Measurements from ENCODE around the gene SCIN. TPM values are rescaled to one million over a fixed set of nuclear protein-coding genes. Genes with fewer than 3 reads are reported as not detected.

SCIN gene
- total and polyA plus RNA-seq, 4 experiments from 2014 or later: 0.07 to 0.25 (median 0.20) TPM; not detected in 1

- H3K9me3 Mint-ChIP-seq: no peaks in the 10 kb centered on the region
- peaks cover 0 to 2% of the 10 kb centered on the region in 2 donors for H3K27me3 Mint-ChIP-seq
- Histone ChIP-seq H3K27ac (ENCODE audit: low read depth, low read length) (no peak overlapping the region), H3K27me3 (ENCODE audit: insufficient read depth, low read length) (no peaks in the 10 kb centered on the region), H3K4me3 (ENCODE audit: low read length in 2 of 2) (no peak overlapping the region), H3K36me3 (ENCODE audit: insufficient read depth, low read length) (no peaks in the 10 kb centered on the region), H3K4me1 (ENCODE audit: insufficient read depth, low read length) (no peaks in the 10 kb centered on the region), H3K9me3 (ENCODE audit: control insufficient read depth in 1 of 2, low read length in 2 of 2) (no peaks in the 10 kb centered on the region)
- ChIA-PET CTCF (ENCODE audit: partially characterized antibody) (no interaction called here), POLR2A (ENCODE audit: partially characterized antibody) (no interaction called here)
- no peak overlapping the region for H3K27ac Mint-ChIP-seq
- intact Hi-C loops (cut with micrococcal nuclease): no loop called here
- no peak for DNase-seq
- no peak overlapping the region for H3K4me3 Mint-ChIP-seq
- no peaks in the 10 kb centered on the region for H3K36me3 Mint-ChIP-seq
- no peaks in the 10 kb centered on the region for H3K4me1 Mint-ChIP-seq
These were observed 23.8 kb downstream of the SCIN start for GRCh38 chr7:12594122-12594897.

- H3K4me1 ChIP-seq (ENCODE audit: insufficient read depth, low read length): no peaks in the 10 kb centered on the region
- no peaks in the 10 kb centered on the region for H3K36me3 Mint-ChIP-seq
- H3K27me3 Mint-ChIP-seq: peaks cover 2 to 3% of the 10 kb centered on the region in 2 donors
- DNase-seq: no peak
- intact Hi-C loops (cut with micrococcal nuclease): no loop called here
- H3K4me1 Mint-ChIP-seq: no peaks in the 10 kb centered on the region
- peaks cover 0 to 3% (median 0%) of the 10 kb centered on the region in 8 donors for H3K9me3 Mint-ChIP-seq
- no peak overlapping the region for H3K4me3 Mint-ChIP-seq
- H3K36me3 ChIP-seq (ENCODE audit: insufficient read depth, low read length): no peaks in the 10 kb centered on the region
- CTCF ChIA-PET (ENCODE audit: partially characterized antibody): no interaction called here
- H3K27me3 ChIP-seq (ENCODE audit: insufficient read depth, low read length): no peaks in the 10 kb centered on the region
- no peak overlapping the region for H3K27ac ChIP-seq (ENCODE audit: low read depth, low read length)
- H3K27ac Mint-ChIP-seq: no peak overlapping the region
- H3K4me3 ChIP-seq (ENCODE audit: low read length in 2 of 2): no peak overlapping the region
- POLR2A ChIA-PET (ENCODE audit: partially characterized antibody): no interaction called here
- no peaks in the 10 kb centered on the region for H3K9me3 ChIP-seq (ENCODE audit: control insufficient read depth in 1 of 2, low read length in 2 of 2)
These were observed 24.6 kb downstream of the SCIN start for GRCh38 chr7:12595148-12595547.

- Histone ChIP-seq H3K9me3 (ENCODE audit: control insufficient read depth in 1 of 2, low read length in 2 of 2) (no peaks in the 10 kb centered on the region), H3K27ac (ENCODE audit: low read depth, low read length) (no peak overlapping the region), H3K27me3 (ENCODE audit: insufficient read depth, low read length) (no peaks in the 10 kb centered on the region), H3K36me3 (ENCODE audit: insufficient read depth, low read length) (no peaks in the 10 kb centered on the region), H3K4me1 (ENCODE audit: insufficient read depth, low read length) (no peaks in the 10 kb centered on the region), H3K4me3 (ENCODE audit: low read length in 2 of 2) (no peak overlapping the region)
- peaks cover 0 to 3% (median 0%) of the 10 kb centered on the region in 8 donors for H3K9me3 Mint-ChIP-seq
- no peak overlapping the region for H3K27ac Mint-ChIP-seq
- ChIA-PET POLR2A (ENCODE audit: partially characterized antibody) (no interaction called here), CTCF (ENCODE audit: partially characterized antibody) (no interaction called here)
- intact Hi-C loops (cut with micrococcal nuclease): no loop called here
- no peak for DNase-seq
- peaks cover 2 to 3% of the 10 kb centered on the region in 2 donors for H3K27me3 Mint-ChIP-seq
- H3K36me3 Mint-ChIP-seq: no peaks in the 10 kb centered on the region
- no peak overlapping the region for H3K4me3 Mint-ChIP-seq
- H3K4me1 Mint-ChIP-seq: no peaks in the 10 kb centered on the region
These were observed 25.8 kb downstream of the SCIN start for GRCh38 chr7:12596225-12596790.

- H3K27me3 ChIP-seq (ENCODE audit: insufficient read depth, low read length): no peaks in the 10 kb centered on the region
- Mint-ChIP-seq H3K4me1 (no peaks in the 10 kb centered on the region), H3K27me3 (peaks cover 0 to 3% of the 10 kb centered on the region in 2 donors), H3K36me3 (no peaks in the 10 kb centered on the region), H3K27ac (no peak overlapping the region), H3K4me3 (no peak overlapping the region), H3K9me3 (peaks cover 0 to 20% (median 15%) of the 10 kb centered on the region in 8 donors)
- H3K27ac ChIP-seq (ENCODE audit: low read depth, low read length): no peak overlapping the region
- intact Hi-C loops (cut with micrococcal nuclease): no loop called here
- no peak overlapping the region for H3K4me3 ChIP-seq (ENCODE audit: low read length in 2 of 2)
- H3K4me1 ChIP-seq (ENCODE audit: insufficient read depth, low read length): no peaks in the 10 kb centered on the region
- DNase-seq: no peak
- H3K9me3 ChIP-seq (ENCODE audit: control insufficient read depth in 1 of 2, low read length in 2 of 2): no peaks in the 10 kb centered on the region
- ChIA-PET CTCF (ENCODE audit: partially characterized antibody) (no interaction called here), POLR2A (ENCODE audit: partially characterized antibody) (no interaction called here)
- H3K36me3 ChIP-seq (ENCODE audit: insufficient read depth, low read length): no peaks in the 10 kb centered on the region
These were observed 30.9 kb downstream of the SCIN start for GRCh38 chr7:12601302-12601869.

- no peaks in the 10 kb centered on the region for H3K27me3 ChIP-seq (ENCODE audit: insufficient read depth, low read length)
- H3K4me1 Mint-ChIP-seq: no peaks in the 10 kb centered on the region
- H3K4me1 ChIP-seq (ENCODE audit: insufficient read depth, low read length): no peaks in the 10 kb centered on the region
- no peak overlapping the region for H3K27ac ChIP-seq (ENCODE audit: low read depth, low read length)
- H3K4me3 ChIP-seq (ENCODE audit: low read length in 2 of 2): no peak overlapping the region
- no peaks in the 10 kb centered on the region for H3K9me3 ChIP-seq (ENCODE audit: control insufficient read depth in 1 of 2, low read length in 2 of 2)
- no peak for DNase-seq
- ChIA-PET CTCF (ENCODE audit: partially characterized antibody) (no interaction called here), POLR2A (ENCODE audit: partially characterized antibody) (no interaction called here)
- peaks cover 0 to 12% (median 7%) of the 10 kb centered on the region in 8 donors for H3K9me3 Mint-ChIP-seq
- H3K27me3 Mint-ChIP-seq: peaks cover 2 to 7% of the 10 kb centered on the region in 2 donors
- H3K36me3 Mint-ChIP-seq: no peaks in the 10 kb centered on the region
- no peaks in the 10 kb centered on the region for H3K36me3 ChIP-seq (ENCODE audit: insufficient read depth, low read length)
- intact Hi-C loops (cut with micrococcal nuclease): no loop called here
- no peak overlapping the region for H3K27ac Mint-ChIP-seq
- H3K4me3 Mint-ChIP-seq: no peak overlapping the region
These were observed 36.6 kb downstream of the SCIN start for GRCh38 chr7:12607134-12607533.

- H3K9me3 ChIP-seq (ENCODE audit: control insufficient read depth in 1 of 2, low read length in 2 of 2): no peaks in the 10 kb centered on the region
- H3K27me3 ChIP-seq (ENCODE audit: insufficient read depth, low read length): no peaks in the 10 kb centered on the region
- no peak overlapping the region for H3K27ac ChIP-seq (ENCODE audit: low read depth, low read length)
- Mint-ChIP-seq H3K4me1 (no peaks in the 10 kb centered on the region), H3K4me3 (no peak overlapping the region), H3K27ac (no peak overlapping the region), H3K9me3 (peaks cover 0 to 2% (median 0%) of the 10 kb centered on the region in 8 donors), H3K36me3 (no peaks in the 10 kb centered on the region), H3K27me3 (peaks cover 2 to 8% of the 10 kb centered on the region in 2 donors)
- intact Hi-C loops (cut with micrococcal nuclease): no loop called here
- no peak overlapping the region for H3K4me3 ChIP-seq (ENCODE audit: low read length in 2 of 2)
- no peak for DNase-seq
- POLR2A ChIA-PET (ENCODE audit: partially characterized antibody): no interaction called here
- H3K4me1 ChIP-seq (ENCODE audit: insufficient read depth, low read length): no peaks in the 10 kb centered on the region
- CTCF ChIA-PET (ENCODE audit: partially characterized antibody): no interaction called here
- no peaks in the 10 kb centered on the region for H3K36me3 ChIP-seq (ENCODE audit: insufficient read depth, low read length)
These were observed 39.0 kb downstream of the SCIN start for GRCh38 chr7:12609561-12609960.

GRCh38 chr7:12610899-12611298, 40.4 kb downstream of the SCIN start:
- CTCF ChIA-PET (ENCODE audit: partially characterized antibody): no interaction called here
- POLR2A ChIA-PET (ENCODE audit: partially characterized antibody): no interaction called here
- H3K27me3 Mint-ChIP-seq: peaks cover 2 to 9% of the 10 kb centered on the region in 2 donors

More at GRCh38 chr7:12610899-12611298, 40.4 kb downstream of the SCIN start:
- no peaks in the 10 kb centered on the region for H3K4me1 Mint-ChIP-seq
- DNase-seq: no peak
- H3K4me1 ChIP-seq (ENCODE audit: insufficient read depth, low read length): no peaks in the 10 kb centered on the region
- no peak overlapping the region for H3K27ac ChIP-seq (ENCODE audit: low read depth, low read length)
- H3K27me3 ChIP-seq (ENCODE audit: insufficient read depth, low read length): no peaks in the 10 kb centered on the region
- no peaks in the 10 kb centered on the region for H3K9me3 ChIP-seq (ENCODE audit: control insufficient read depth in 1 of 2, low read length in 2 of 2)
- H3K36me3 Mint-ChIP-seq: no peaks in the 10 kb centered on the region
- H3K27ac Mint-ChIP-seq: no peak overlapping the region
- H3K4me3 ChIP-seq (ENCODE audit: low read length in 2 of 2): no peak overlapping the region
- no peaks in the 10 kb centered on the region for H3K9me3 Mint-ChIP-seq
- no peaks in the 10 kb centered on the region for H3K36me3 ChIP-seq (ENCODE audit: insufficient read depth, low read length)
- intact Hi-C loops (cut with micrococcal nuclease): no loop called here
- no peak overlapping the region for H3K4me3 Mint-ChIP-seq

All from CD4-positive, alpha-beta memory T cell (primary cell).